GM19395 (cell line): ENCODE measurements around the gene EDEM1.

Source experiments
- ATAC-seq: cut with Tn5 transposase; IDR thresholded peaks from one replicate; pipeline ENCODE4 v1.9.1; 2021; ENCODE audit warnings: mild to moderate bottlenecking, moderate library complexity; ENCODE audit not compliant: unreplicated experiment

Gene EDEM1

GRCh38 chr3:5264896-5265770 is 77.6 kb downstream of the EDEM1 start:
- ATAC-seq, result no peak

GRCh38 chr3:5267252-5267651 is 79.7 kb downstream of the EDEM1 start:
- ATAC-seq, result no peak

DNA sequence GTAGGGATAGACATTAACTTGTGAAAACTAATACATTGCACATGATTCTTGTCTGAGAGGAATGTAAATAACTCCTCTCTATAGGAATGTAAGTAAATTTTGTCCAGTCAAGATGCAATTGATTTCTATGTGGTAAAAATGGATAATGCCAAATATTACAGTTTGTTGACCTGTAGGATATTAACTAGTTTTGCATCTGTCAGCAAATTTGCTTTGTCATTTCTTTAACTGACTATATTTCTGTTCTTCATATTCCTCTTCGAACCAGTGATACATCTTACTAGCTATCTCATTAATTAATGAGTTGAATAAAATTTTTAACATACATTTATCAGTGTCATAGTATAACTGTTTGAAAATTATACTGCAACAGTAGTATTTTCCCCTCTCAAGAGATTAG is 80.4 kb downstream of the EDEM1 start:
- ATAC-seq, result no peak
